ENCODE measurements around the gene TMEM131L.
A peak's percentile ranks its signal among the peaks of the same experiment; 100 is the strongest.
"Not testable (repeated sequence)": the region's sequence is repeated elsewhere in the genome, so short reads cannot be mapped to it uniquely, and the experiment has no call there.

Gene TMEM131L

DNA sequence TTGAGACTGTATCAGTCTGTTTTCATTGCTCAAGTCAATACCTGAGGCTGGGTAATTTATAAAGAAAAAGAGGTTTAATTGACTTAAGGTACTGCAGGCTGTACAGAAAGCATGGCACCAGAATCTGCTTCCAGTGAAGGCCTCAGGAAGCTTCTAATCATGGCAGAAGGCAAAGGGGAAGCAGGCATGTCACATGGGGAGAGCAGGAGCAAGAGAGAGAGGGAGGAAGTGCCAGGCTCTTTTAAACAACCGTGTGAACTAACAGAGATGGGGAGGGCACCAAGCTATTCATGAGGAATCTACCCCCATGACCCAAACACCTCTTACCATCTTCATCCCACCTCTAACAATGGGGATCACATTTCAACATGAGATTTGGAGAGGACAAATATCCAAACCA, 7.2 kb upstream of the TMEM131L start:
- H3K9ac ChIP-seq (ENCODE audit: low read length), result no peak overlapping the region
- H3K27ac ChIP-seq (ENCODE audit: low read depth, low read length), result no peak overlapping the region
- no peaks in the 10 kb centered on the region for H3K36me3 ChIP-seq (ENCODE audit: control insufficient read depth, insufficient read depth, low read length)
- no peak for DNase-seq
- H2BK5ac ChIP-seq (ENCODE audit: low read length), result no peak overlapping the region
- no peak overlapping the region for H3K56ac ChIP-seq (ENCODE audit: low read length)
- no peak overlapping the region for H3K4me3 ChIP-seq (ENCODE audit: low read length)
- H3K79me2 ChIP-seq (ENCODE audit: control insufficient read depth, insufficient read depth, low read length), result no peaks in the 10 kb centered on the region
- no peak overlapping the region for H3K4me2 ChIP-seq (ENCODE audit: low read length)
- no peak overlapping the region for H4K5ac ChIP-seq (ENCODE audit: low read length)
- no peaks in the 10 kb centered on the region for H3K4me1 ChIP-seq (ENCODE audit: control insufficient read depth, low read depth, low read length)
- H4K8ac ChIP-seq (ENCODE audit: low read depth, low read length), result no peak overlapping the region
- no peaks in the 10 kb centered on the region for H3K27me3 ChIP-seq (ENCODE audit: insufficient read depth, low read length, poor library complexity)
- no peak overlapping the region for H3K23ac ChIP-seq (ENCODE audit: low read length)
- H3K4ac ChIP-seq (ENCODE audit: low read depth, low read length), result no peak overlapping the region
- no peaks in the 10 kb centered on the region for H3K79me1 ChIP-seq (ENCODE audit: low read length)
- H2BK120ac ChIP-seq (ENCODE audit: low read depth, low read length), result no peak overlapping the region
- WGBS (ENCODE audit: extremely low coverage, insufficient coverage, low lambda C conversion rate), result no CpG with 5 or more reads among the region's 1 CpG
- no peak overlapping the region for H3K18ac ChIP-seq (ENCODE audit: low read length)
- H2AK5ac ChIP-seq (ENCODE audit: low read length), result no peak overlapping the region
- no peak overlapping the region for H2BK15ac ChIP-seq (replicated peaks; ENCODE audit: low read depth)

DNA sequence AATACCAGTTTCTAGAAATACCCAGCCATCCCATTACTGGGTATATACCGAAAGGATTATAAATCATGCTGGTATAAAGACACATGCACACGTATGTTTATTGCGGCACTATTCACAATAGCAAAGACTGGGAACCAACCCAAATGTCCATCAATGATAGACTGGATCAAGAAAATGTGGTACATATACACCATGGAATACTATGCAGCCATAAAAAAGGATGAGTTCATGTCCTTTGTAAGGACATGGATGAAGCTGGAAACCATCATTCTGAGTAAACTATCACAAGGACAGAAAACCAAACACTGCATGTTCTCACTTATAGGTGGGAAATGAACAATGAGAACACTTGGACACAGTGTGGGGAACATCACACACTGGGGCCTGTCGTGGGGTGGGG, 4.6 kb upstream of the TMEM131L start:
- H3K18ac ChIP-seq (ENCODE audit: low read length); H3K56ac ChIP-seq (ENCODE audit: low read length); H3K27me3 ChIP-seq (ENCODE audit: insufficient read depth, low read length, poor library complexity); H3K4me3 ChIP-seq (ENCODE audit: low read length); H2BK120ac ChIP-seq (ENCODE audit: low read depth, low read length); H3K4ac ChIP-seq (ENCODE audit: low read depth, low read length); H3K4me1 ChIP-seq (ENCODE audit: control insufficient read depth, low read depth, low read length); H3K4me2 ChIP-seq (ENCODE audit: low read length); H3K9ac ChIP-seq (ENCODE audit: low read length); H2BK15ac ChIP-seq (replicated peaks; ENCODE audit: low read depth); H2BK5ac ChIP-seq (ENCODE audit: low read length); H3K79me2 ChIP-seq (ENCODE audit: control insufficient read depth, insufficient read depth, low read length); H3K79me1 ChIP-seq (ENCODE audit: low read length); H4K5ac ChIP-seq (ENCODE audit: low read length); H3K36me3 ChIP-seq (ENCODE audit: control insufficient read depth, insufficient read depth, low read length); H2AK5ac ChIP-seq (ENCODE audit: low read length); H3K27ac ChIP-seq (ENCODE audit: low read depth, low read length); DNase-seq; H3K23ac ChIP-seq (ENCODE audit: low read length); H4K8ac ChIP-seq (ENCODE audit: low read depth, low read length): not testable (repeated sequence)
- no CpG with 5 or more reads among the region's 4 CpGs for WGBS (ENCODE audit: extremely low coverage, insufficient coverage, low lambda C conversion rate)

DNA sequence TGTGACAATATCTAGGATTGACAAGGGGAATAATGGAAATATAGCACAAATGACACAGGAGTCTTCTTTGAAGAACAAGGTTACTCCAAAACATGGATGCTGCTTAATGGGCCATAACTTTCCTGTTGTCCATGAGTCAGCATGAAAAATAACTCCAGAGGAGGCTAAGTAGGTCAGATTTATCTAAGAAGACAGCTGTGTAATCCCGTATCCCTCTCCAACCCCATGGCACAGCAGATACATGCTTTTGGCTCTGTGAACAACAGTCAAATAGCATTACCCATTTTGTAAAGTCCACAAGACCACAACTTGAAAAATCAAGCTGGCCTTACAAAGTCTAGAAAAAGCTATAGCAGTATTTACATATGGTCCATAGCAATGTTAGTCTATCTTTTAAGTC, 2.1 kb upstream of the TMEM131L start:
- Histone ChIP-seq H3K9ac (ENCODE audit: low read length) (no peak overlapping the region), H3K4me2 (ENCODE audit: low read length) (no peak overlapping the region), H3K36me3 (ENCODE audit: control insufficient read depth, insufficient read depth, low read length) (no peaks in the 10 kb centered on the region), H2AK5ac (ENCODE audit: low read length) (no peak overlapping the region), H3K4ac (ENCODE audit: low read depth, low read length) (no peak overlapping the region), H3K4me1 (ENCODE audit: control insufficient read depth, low read depth, low read length) (peaks cover 4% of the 10 kb centered on the region), H4K8ac (ENCODE audit: low read depth, low read length) (no peak overlapping the region), H3K23ac (ENCODE audit: low read length) (no peak overlapping the region), H2BK5ac (ENCODE audit: low read length) (no peak overlapping the region), H3K56ac (ENCODE audit: low read length) (no peak overlapping the region), H3K4me3 (ENCODE audit: low read length) (no peak overlapping the region), H3K27ac (ENCODE audit: low read depth, low read length) (no peak overlapping the region), H2BK120ac (ENCODE audit: low read depth, low read length) (no peak overlapping the region), H3K79me2 (ENCODE audit: control insufficient read depth, insufficient read depth, low read length) (peaks cover 7% of the 10 kb centered on the region), H2BK15ac (replicated peaks; ENCODE audit: low read depth) (no peak overlapping the region), H3K79me1 (ENCODE audit: low read length) (peaks cover 3% of the 10 kb centered on the region), H3K27me3 (ENCODE audit: insufficient read depth, low read length, poor library complexity) (no peaks in the 10 kb centered on the region), H3K18ac (ENCODE audit: low read length) (no peak overlapping the region), H4K5ac (ENCODE audit: low read length) (no peak overlapping the region)
- WGBS (ENCODE audit: extremely low coverage, insufficient coverage, low lambda C conversion rate), result no CpG with 5 or more reads among the region's 1 CpG
- no peak for DNase-seq

DNA sequence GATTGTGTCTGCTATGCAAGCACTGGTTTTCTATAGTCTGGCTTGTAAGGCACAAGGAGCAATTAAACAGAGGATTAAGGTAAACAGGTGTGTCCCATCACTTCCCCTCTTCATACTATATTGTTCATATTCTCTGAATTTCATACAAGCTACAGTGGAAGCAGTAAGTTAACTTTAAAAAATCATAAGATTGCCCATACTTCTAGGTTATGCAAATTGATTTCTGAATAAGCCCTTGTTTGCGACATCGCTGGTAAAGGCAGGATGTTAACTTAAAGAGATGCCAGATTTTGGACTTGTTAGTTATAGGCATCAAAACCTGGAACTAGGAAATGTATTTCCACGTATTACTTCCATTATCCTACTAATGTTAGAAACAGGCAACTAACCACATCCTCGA, 1.0 kb upstream of the TMEM131L start:
- Histone ChIP-seq H3K79me2 (ENCODE audit: control insufficient read depth, insufficient read depth, low read length) (peaks cover 9% of the 10 kb centered on the region), H3K36me3 (ENCODE audit: control insufficient read depth, insufficient read depth, low read length) (no peaks in the 10 kb centered on the region), H2BK120ac (ENCODE audit: low read depth, low read length) (no peak overlapping the region), H3K18ac (ENCODE audit: low read length) (peak overlapping the region; percentile 86), H3K4me2 (ENCODE audit: low read length) (peak overlapping the region; percentile 64), H4K5ac (ENCODE audit: low read length) (no peak overlapping the region), H3K4me1 (ENCODE audit: control insufficient read depth, low read depth, low read length) (peaks cover 4% of the 10 kb centered on the region), H3K56ac (ENCODE audit: low read length) (no peak overlapping the region), H3K23ac (ENCODE audit: low read length) (no peak overlapping the region), H4K8ac (ENCODE audit: low read depth, low read length) (no peak overlapping the region), H3K9ac (ENCODE audit: low read length) (peak overlapping the region; percentile 11), H2AK5ac (ENCODE audit: low read length) (no peak overlapping the region), H2BK15ac (replicated peaks; ENCODE audit: low read depth) (no peak overlapping the region), H3K4ac (ENCODE audit: low read depth, low read length) (no peak overlapping the region), H3K27ac (ENCODE audit: low read depth, low read length) (no peak overlapping the region), H3K27me3 (ENCODE audit: insufficient read depth, low read length, poor library complexity) (no peaks in the 10 kb centered on the region), H3K4me3 (ENCODE audit: low read length) (no peak overlapping the region), H2BK5ac (ENCODE audit: low read length) (no peak overlapping the region), H3K79me1 (ENCODE audit: low read length) (peaks cover 5% of the 10 kb centered on the region)
- WGBS (ENCODE audit: extremely low coverage, insufficient coverage, low lambda C conversion rate), result no CpG with 5 or more reads among the region's 4 CpGs
- DNase-seq, result no peak

GRCh38 chr4:153465615-153466080, 512 bp upstream of the TMEM131L start:
- no peak overlapping the region for H3K4ac ChIP-seq (ENCODE audit: low read depth, low read length)
- no peak overlapping the region for H4K8ac ChIP-seq (ENCODE audit: low read depth, low read length)
- peak overlapping the region; percentile 52 for H3K9ac ChIP-seq (ENCODE audit: low read length)
- peak overlapping the region; percentile 86 for H3K56ac ChIP-seq (ENCODE audit: low read length)
- peak; percentile 66 for DNase-seq
- no peak overlapping the region for H3K27ac ChIP-seq (ENCODE audit: low read depth, low read length)
- H3K4me1 ChIP-seq (ENCODE audit: control insufficient read depth, low read depth, low read length), result peaks cover 4% of the 10 kb centered on the region
- H3K79me2 ChIP-seq (ENCODE audit: control insufficient read depth, insufficient read depth, low read length), result peaks cover 12% of the 10 kb centered on the region
- H4K5ac ChIP-seq (ENCODE audit: low read length), result no peak overlapping the region
- H2BK5ac ChIP-seq (ENCODE audit: low read length), result no peak overlapping the region
- peak overlapping the region; percentile 16 for H3K4me3 ChIP-seq (ENCODE audit: low read length)
- no peak overlapping the region for H2AK5ac ChIP-seq (ENCODE audit: low read length)
- peaks cover 7% of the 10 kb centered on the region for H3K79me1 ChIP-seq (ENCODE audit: low read length)
- no peaks in the 10 kb centered on the region for H3K36me3 ChIP-seq (ENCODE audit: control insufficient read depth, insufficient read depth, low read length)
- no peak overlapping the region for H2BK15ac ChIP-seq (replicated peaks; ENCODE audit: low read depth)
- H3K4me2 ChIP-seq (ENCODE audit: low read length), result peak overlapping the region; percentile 64
- no CpG with 5 or more reads among the region's 31 CpGs for WGBS (ENCODE audit: extremely low coverage, insufficient coverage, low lambda C conversion rate)
- no peak overlapping the region for H2BK120ac ChIP-seq (ENCODE audit: low read depth, low read length)
- no peak overlapping the region for H3K23ac ChIP-seq (ENCODE audit: low read length)
- no peaks in the 10 kb centered on the region for H3K27me3 ChIP-seq (ENCODE audit: insufficient read depth, low read length, poor library complexity)
- peak overlapping the region; percentile 86 for H3K18ac ChIP-seq (ENCODE audit: low read length)

Data from mesendoderm (in vitro differentiated cells).